CD4-positive, alpha-beta T cell (primary cell): ENCODE results near the gene APBA2. TPM values are rescaled to one million over a fixed set of nuclear protein-coding genes. Genes with fewer than 3 reads are reported as not detected.

Source experiments
- ATAC-seq: fragments of 200-7000 bp; cut with Tn5 transposase; one replicate; pipeline ENCODE4 v1.10.0; 2022; ENCODE audit warnings: mild to moderate bottlenecking; ENCODE audit not compliant: poor library complexity
- CTCF ChIA-PET: fragments of 350-600 bp; sonication (Branson Sonifier 250); formaldehyde crosslinking; loops from one replicate; lab custom pipeline; 2021; ENCODE audit warnings: antibody characterized with exemption, inconsistent platforms; lab: Charles Lee
- POLR2A ChIA-PET: fragments of 350-600 bp; sonication (Branson Sonifier 250); formaldehyde crosslinking; loops from one replicate; lab custom pipeline; 2021; ENCODE audit warnings: antibody characterized with exemption, inconsistent platforms; lab: Charles Lee
- DNase-seq, 14 experiments: peaks; one replicate each; pipeline ENCODE4 v3.0.0-alpha.2; 2013 to 2020; ENCODE audit warnings: mixed read lengths in 2 of 14
- H3K27ac ChIP-seq, 2 donors: one replicate each; pipeline versions ENCODE4 v1.5.1 to v1.7.0; 2013; ENCODE audit warnings: low read length in 2 of 2, low read depth in 1 of 2, mild to moderate bottlenecking in 1 of 2
- H3K27me3 ChIP-seq, 2 experiments: 1 replicate in 1 of 2; 2 replicates in 1 of 2; pipeline versions ENCODE4 v1.6.1 to v1.7.0; 2013; ENCODE audit warnings: low read length in 2 of 2, control low read depth in 1 of 2, mild to moderate bottlenecking in 1 of 2, moderate library complexity in 1 of 2; ENCODE audit not compliant: insufficient read depth in 2 of 2, control insufficient read depth in 1 of 2
- H3K36me3 ChIP-seq: one replicate; pipeline ENCODE4 v1.6.1; 2013; ENCODE audit warnings: low read length, control low read depth; ENCODE audit not compliant: insufficient read depth
- H3K4me1 ChIP-seq: one replicate; pipeline ENCODE4 v1.6.1; 2013; ENCODE audit warnings: low read length, control low read depth; ENCODE audit not compliant: insufficient read depth
- H3K4me3 ChIP-seq: one replicate; pipeline ENCODE4 v1.5.1; 2013; ENCODE audit warnings: mild to moderate bottlenecking, low read length, moderate library complexity
- H3K9me3 ChIP-seq, 2 experiments: 1 replicate in 1 of 2; 2 replicates in 1 of 2; pipeline versions ENCODE4 v1.6.1 to v1.7.0; 2013; ENCODE audit warnings: low read length in 2 of 2, mild to moderate bottlenecking in 2 of 2, control low read depth in 1 of 2, moderate library complexity in 1 of 2; ENCODE audit not compliant: control insufficient read depth in 1 of 2, insufficient read depth in 1 of 2
- H3K27ac Mint-ChIP-seq: one replicate; pipeline ENCODE4 v1.8.0; 2020; ENCODE audit warnings: mixed read lengths
- H3K27me3 Mint-ChIP-seq: one replicate; pipeline ENCODE4 v1.8.0; 2021; ENCODE audit warnings: mixed read lengths
- H3K36me3 Mint-ChIP-seq: one replicate; pipeline ENCODE4 v1.8.0; 2021; ENCODE audit warnings: low read depth, mixed read lengths
- H3K4me1 Mint-ChIP-seq: one replicate; pipeline ENCODE4 v1.8.0; 2021; ENCODE audit warnings: low read depth, mixed read lengths
- H3K4me3 Mint-ChIP-seq: one replicate; pipeline ENCODE4 v1.8.0; 2020; ENCODE audit warnings: mild to moderate bottlenecking, mixed read lengths
- H3K9me3 Mint-ChIP-seq: one replicate; pipeline ENCODE4 v1.8.0; 2020; ENCODE audit warnings: mixed read lengths
- CTCF ChIP-seq: fragments of 200-600 bp; IDR thresholded peaks from one replicate; pipeline ENCODE4 v1.8.0; 2022; ENCODE audit warnings: antibody characterized with exemption, mild to moderate bottlenecking
- intact Hi-C, 2 experiments: fragments of 100-400 bp; cut with DNase I in 1 of 2; cut with micrococcal nuclease in 1 of 2; formaldehyde crosslinking; loops; one replicate each; pipeline versions ENCODE4 v1.15.1 to v1.9.0; 2023 to 2025; cut with DNase I, micrococcal nuclease
- total RNA-seq, 174 experiments: library from RNA in 2 of 174; stranded (reverse) in 2 of 174; gene quantifications; one replicate each; pipeline ENCODE4 v1.2.3 and lab custom pipeline; 2021 to 2026

Gene APBA2
- total RNA-seq, 2 experiments from 2014 or later = 123 to 126 TPM

GRCh38 chr15:28986108-28986507 lies 100.3 kb downstream of the APBA2 start:
- Mint-ChIP-seq H3K4me1 (peaks cover 65% of the 10 kb centered on the region), H3K36me3 (peaks cover 21% of the 10 kb centered on the region), H3K9me3 (no peaks in the 10 kb centered on the region), H3K4me3 (peak overlapping the region; percentile 36), H3K27me3 (no peaks in the 10 kb centered on the region), H3K27ac (peak overlapping the region; percentile 83)
- H3K4me1 ChIP-seq = peaks cover 30% of the 10 kb centered on the region
- H3K9me3 ChIP-seq = peaks cover 0 to 4% of the 10 kb centered on the region in 2 experiments
- DNase-seq (peak in 5 of 14 experiments; percentile 13 to 59 (median 19)), ATAC-seq (peak; percentile 21)
- H3K27ac ChIP-seq = no peak overlapping the region
- H3K27me3 ChIP-seq = no peaks in the 10 kb centered on the region
- POLR2A ChIA-PET = no interaction called here
- TF ChIP-seq CTCF = no peak
- CTCF ChIA-PET = no interaction called here
- H3K36me3 ChIP-seq = no peaks in the 10 kb centered on the region
- H3K4me3 ChIP-seq = no peak overlapping the region
- intact Hi-C loops = no loop called here

- DNase-seq = no peak
Measured at GRCh38 chr15:28986726-28987125, 101.0 kb downstream of the APBA2 start.

GRCh38 chr15:28987337-28987736 lies 101.6 kb downstream of the APBA2 start:
- no peak overlapping the region for H3K27ac ChIP-seq
- ChIA-PET POLR2A (no interaction called here), CTCF (no interaction called here)
- intact Hi-C loops = no loop called here
- Mint-ChIP-seq H3K36me3 (peaks cover 19% of the 10 kb centered on the region), H3K4me1 (peaks cover 64% of the 10 kb centered on the region), H3K9me3 (no peaks in the 10 kb centered on the region), H3K27me3 (no peaks in the 10 kb centered on the region), H3K4me3 (no peak overlapping the region), H3K27ac (peak overlapping the region; percentile 47)
- peaks cover 0 to 4% of the 10 kb centered on the region in 2 experiments for H3K9me3 ChIP-seq
- ATAC-seq = no peak
- DNase-seq = no peak
- no peaks in the 10 kb centered on the region for H3K27me3 ChIP-seq
- H3K4me3 ChIP-seq = no peak overlapping the region
- no peaks in the 10 kb centered on the region for H3K36me3 ChIP-seq
- no peak for TF ChIP-seq CTCF
- H3K4me1 ChIP-seq = peaks cover 30% of the 10 kb centered on the region

More at GRCh38 chr15:28986726-28987125, 101.0 kb downstream of the APBA2 start:
- Histone ChIP-seq H3K27ac (no peak overlapping the region), H3K9me3 (peaks cover 0 to 4% of the 10 kb centered on the region in 2 experiments), H3K4me1 (peaks cover 30% of the 10 kb centered on the region), H3K27me3 (no peaks in the 10 kb centered on the region), H3K36me3 (no peaks in the 10 kb centered on the region), H3K4me3 (no peak overlapping the region)
- Mint-ChIP-seq H3K36me3 (peaks cover 19% of the 10 kb centered on the region), H3K4me1 (peaks cover 62% of the 10 kb centered on the region), H3K27me3 (no peaks in the 10 kb centered on the region), H3K4me3 (no peak overlapping the region), H3K27ac (peak overlapping the region; percentile 47), H3K9me3 (no peaks in the 10 kb centered on the region)
- no peak for TF ChIP-seq CTCF
- CTCF ChIA-PET = no interaction called here
- POLR2A ChIA-PET = no interaction called here
- no peak for ATAC-seq
- intact Hi-C loops = no loop called here
